Stromal cell of bone marrow (primary cell): ENCODE measurements around the gene FAM117B.

Experiments used
- DNase-seq: peaks from one replicate; pipeline ENCODE4 v3.0.0-alpha.2; 2012; ENCODE audit warnings: low read depth

The FAM117B gene

DNA sequence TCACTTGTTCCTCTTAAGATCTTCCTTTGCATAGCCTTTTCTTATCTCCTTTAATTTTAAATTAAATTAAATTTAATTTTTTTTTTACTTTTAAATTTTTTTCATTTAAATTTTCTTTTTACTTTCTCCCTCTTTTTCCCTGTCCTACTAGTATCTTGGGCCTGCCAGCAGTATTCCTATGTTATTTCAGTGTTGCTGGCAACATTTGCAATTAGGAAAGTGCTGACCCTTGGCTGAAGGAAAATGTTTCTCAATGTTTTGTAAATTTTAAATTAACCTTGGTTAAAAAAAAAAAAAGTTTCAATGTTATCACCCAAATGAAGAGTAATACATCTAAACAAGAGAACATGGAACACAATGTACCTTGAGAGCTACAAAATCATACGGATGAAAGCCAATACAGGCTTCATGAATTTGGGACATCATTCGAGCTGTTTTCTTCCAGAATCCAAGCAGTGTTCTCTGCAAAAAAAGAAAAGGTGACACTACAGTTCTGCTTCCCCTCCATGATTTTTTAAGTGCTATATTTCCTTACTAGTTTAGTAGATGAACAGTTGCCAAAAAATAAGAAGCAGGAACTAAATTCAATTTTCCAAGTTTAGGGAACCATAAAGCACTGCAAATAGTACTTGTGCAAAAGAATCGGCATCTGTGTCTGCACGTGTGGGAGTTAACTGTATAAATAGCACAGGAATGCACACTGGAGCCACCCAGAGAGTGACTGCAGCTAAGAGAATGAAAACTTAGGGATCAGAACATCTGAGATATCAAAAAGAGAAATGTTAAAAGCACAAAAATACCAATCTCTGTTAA lies 181.0 kb downstream of the FAM117B start:
- no peak for DNase-seq

DNA sequence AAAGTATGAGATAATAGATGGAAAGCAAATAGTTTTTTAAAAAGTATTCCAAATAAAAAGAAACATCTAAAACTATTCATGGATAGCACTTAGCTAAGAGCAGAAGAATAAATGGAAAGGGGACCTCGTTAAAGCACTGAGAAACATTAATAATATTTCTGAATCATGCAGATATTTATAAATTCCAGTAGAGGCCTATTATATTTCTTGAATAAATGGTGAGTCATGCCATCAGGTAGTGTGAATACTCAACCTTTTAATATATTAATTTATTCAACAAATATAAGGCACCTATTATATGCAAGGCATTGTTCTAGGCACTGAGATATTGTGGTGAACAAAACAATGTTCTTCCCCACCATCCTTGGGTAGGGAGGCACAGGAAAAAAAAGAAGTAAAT lies 183.0 kb downstream of the FAM117B start:
- no peak for DNase-seq

DNA sequence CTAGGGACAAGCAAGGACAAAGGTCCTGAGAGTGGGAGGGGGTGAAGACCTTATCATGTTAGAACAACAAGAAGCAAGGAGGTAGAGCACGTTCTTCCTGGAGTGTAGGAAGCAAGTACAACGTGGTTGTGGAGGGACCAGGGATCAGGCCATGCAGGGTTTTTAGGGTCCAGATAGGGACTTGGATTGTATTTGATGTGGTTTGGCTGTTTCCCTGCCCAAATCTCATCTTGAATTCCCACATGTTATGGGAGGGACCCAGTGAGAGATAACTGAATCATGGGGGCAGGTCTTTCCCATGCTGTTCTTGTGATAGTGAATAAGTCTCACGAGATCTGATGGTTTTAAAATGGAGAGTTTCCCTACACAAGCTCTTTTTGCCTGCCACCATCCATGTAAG lies 183.6 kb downstream of the FAM117B start:
- no peak for DNase-seq
